HEK293 (cell line): Measurements from ENCODE around the gene VPS26B.

ENCODE experiments used
- CTCF ChIA-PET: fragments of 350-600 bp; formaldehyde crosslinking; extraction: SDS; loops from one replicate; lab custom pipeline; 2021; ENCODE audit warnings: antibody characterized with exemption; lab: Yijun Ruan, JAX
- POLR2A ChIA-PET: fragments of 300-600 bp; formaldehyde crosslinking; extraction: SDS; loops from one replicate; lab custom pipeline; 2020; ENCODE audit warnings: antibody characterized with exemption, inconsistent platforms; lab: Yijun Ruan, JAX
- H3K27ac ChIP-seq: fragments of 200-500 bp; sonication (Bioruptor generic); 2 replicates; pipeline ENCODE4 v1.5.1; 2014; ENCODE audit warnings: low read depth, low read length, control low read depth, inconsistent platforms; ENCODE audit errors: extremely low read depth
- H3K36me3 ChIP-seq, 2 experiments: fragments of 200-500 bp in 1 of 2; sonication (Bioruptor generic) in 1 of 2; 1 replicate in 1 of 2; 2 replicates in 1 of 2; pipeline ENCODE4 v1.5.1; 2014 to 2017; ENCODE audit warnings: inconsistent platforms in 2 of 2, low read length in 2 of 2; ENCODE audit not compliant: control insufficient read depth in 2 of 2, insufficient read depth in 1 of 2
- H3K4me1 ChIP-seq: fragments of 200-500 bp; sonication (Bioruptor generic); 2 replicates; pipeline ENCODE4 v1.5.1; 2014; ENCODE audit warnings: mild to moderate bottlenecking, low read length, inconsistent platforms; ENCODE audit not compliant: control insufficient read depth, insufficient read depth
- H3K4me3 ChIP-seq: 2 replicates; pipeline ENCODE4 v1.5.1; 2011; ENCODE audit warnings: low read depth, mild to moderate bottlenecking, control low read depth, low read length, moderate library complexity
- H3K9me3 ChIP-seq: fragments of 200-500 bp; sonication (Bioruptor generic); 2 replicates; pipeline ENCODE4 v1.5.1; 2014; ENCODE audit warnings: low read depth, low read length, inconsistent platforms; ENCODE audit not compliant: control insufficient read depth, insufficient read depth
- EGR2 ChIP-seq: fragments of 450-650 bp; formaldehyde crosslinking; IDR thresholded peaks from 2 replicates; pipeline ENCODE4 v1.5.1; 2016; ENCODE audit warnings: low read depth, missing biosample characterization, missing genetic modification characterization
- GFI1B ChIP-seq: fragments of 450-650 bp; formaldehyde crosslinking; IDR thresholded peaks from 2 replicates; pipeline ENCODE4 v1.5.1; 2016; ENCODE audit warnings: missing biosample characterization, missing genetic modification characterization
- SP7 ChIP-seq: fragments of 450-650 bp; formaldehyde crosslinking; IDR thresholded peaks from 2 replicates; pipeline ENCODE4 v1.5.1; 2016; ENCODE audit warnings: missing biosample characterization, missing genetic modification characterization
- ZBTB20 ChIP-seq: fragments of 450-650 bp; formaldehyde crosslinking; IDR thresholded peaks from 2 replicates; pipeline ENCODE4 v1.5.1; 2016; ENCODE audit warnings: missing biosample characterization, missing genetic modification characterization
- ZBTB44 ChIP-seq: fragments of 450-650 bp; IDR thresholded peaks from 2 replicates; pipeline ENCODE4 v1.5.1; 2018; ENCODE audit warnings: missing biosample characterization, mild to moderate bottlenecking, missing genetic modification characterization
- ZBTB48 ChIP-seq: fragments of 450-650 bp; formaldehyde crosslinking; IDR thresholded peaks from 2 replicates; pipeline ENCODE4 v1.5.1; 2016; ENCODE audit warnings: missing biosample characterization, missing genetic modification characterization
- ZFP37 ChIP-seq: fragments of 450-650 bp; formaldehyde crosslinking; IDR thresholded peaks from 2 replicates; pipeline ENCODE4 v1.5.1; 2016; ENCODE audit warnings: missing biosample characterization, missing genetic modification characterization
- ZFP69B ChIP-seq: fragments of 450-650 bp; formaldehyde crosslinking; IDR thresholded peaks from 2 replicates; pipeline ENCODE4 v1.5.1; 2016; ENCODE audit warnings: missing biosample characterization, missing genetic modification characterization
- ZNF155 ChIP-seq: fragments of 450-650 bp; formaldehyde crosslinking; IDR thresholded peaks from 2 replicates; pipeline ENCODE4 v1.5.1; 2016; ENCODE audit warnings: missing biosample characterization, missing genetic modification characterization
- ZNF19 ChIP-seq: fragments of 450-650 bp; formaldehyde crosslinking; IDR thresholded peaks from 2 replicates; pipeline ENCODE4; 2016; ENCODE audit warnings: missing biosample characterization, missing genetic modification characterization, low read depth
- ZNF366 ChIP-seq: fragments of 450-650 bp; formaldehyde crosslinking; conservative IDR thresholded peaks from 2 replicates; pipeline ENCODE4 v1.5.1; 2016; ENCODE audit warnings: missing biosample characterization, missing genetic modification characterization
- ZNF394 ChIP-seq: fragments of 450-650 bp; formaldehyde crosslinking; IDR thresholded peaks from 2 replicates; pipeline ENCODE4 v1.5.1; 2016; ENCODE audit warnings: missing biosample characterization, missing genetic modification characterization, mild to moderate bottlenecking, moderate library complexity, borderline replicate concordance
- ZNF398 ChIP-seq: fragments of 450-650 bp; formaldehyde crosslinking; IDR thresholded peaks from 2 replicates; pipeline ENCODE4 v1.5.1; 2017; ENCODE audit warnings: missing biosample characterization, missing genetic modification characterization
- ZNF416 ChIP-seq: fragments of 450-650 bp; formaldehyde crosslinking; IDR thresholded peaks from 2 replicates; pipeline ENCODE4 v1.5.1; 2016; ENCODE audit warnings: missing biosample characterization, missing genetic modification characterization
- ZNF510 ChIP-seq: fragments of 450-650 bp; formaldehyde crosslinking; IDR thresholded peaks from 2 replicates; pipeline ENCODE4 v1.5.1; 2018; ENCODE audit warnings: mild to moderate bottlenecking, missing genetic modification characterization, missing biosample characterization; ENCODE audit not compliant: insufficient replicate concordance
- ZNF529 ChIP-seq: fragments of 450-650 bp; formaldehyde crosslinking; IDR thresholded peaks from 2 replicates; pipeline ENCODE4 v1.5.1; 2017; ENCODE audit warnings: missing genetic modification characterization, missing biosample characterization; ENCODE audit not compliant: insufficient replicate concordance
- ZNF530 ChIP-seq: fragments of 450-650 bp; formaldehyde crosslinking; IDR thresholded peaks from 2 replicates; pipeline ENCODE4 v1.5.1; 2016; ENCODE audit warnings: low read depth, missing biosample characterization, missing genetic modification characterization
- ZNF544 ChIP-seq: fragments of 450-650 bp; formaldehyde crosslinking; IDR thresholded peaks from 2 replicates; pipeline ENCODE4 v1.5.0; 2017; ENCODE audit warnings: missing biosample characterization, missing genetic modification characterization
- ZNF571 ChIP-seq: fragments of 450-650 bp; formaldehyde crosslinking; IDR thresholded peaks from 2 replicates; pipeline ENCODE4 v1.5.0; 2017; ENCODE audit warnings: missing biosample characterization, missing genetic modification characterization
- ZNF600 ChIP-seq: fragments of 450-650 bp; formaldehyde crosslinking; IDR thresholded peaks from 2 replicates; pipeline ENCODE4 v1.5.1; 2016; ENCODE audit warnings: missing biosample characterization, missing genetic modification characterization
- ZNF621 ChIP-seq: fragments of 450-650 bp; formaldehyde crosslinking; IDR thresholded peaks from 2 replicates; pipeline ENCODE4 v1.5.1; 2017; ENCODE audit warnings: missing biosample characterization, missing genetic modification characterization
- ZNF624 ChIP-seq: fragments of 450-650 bp; formaldehyde crosslinking; IDR thresholded peaks from 2 replicates; pipeline ENCODE4 v1.5.1; 2017; ENCODE audit warnings: missing biosample characterization, missing genetic modification characterization
- ZSCAN30 ChIP-seq: fragments of 450-650 bp; IDR thresholded peaks from 2 replicates; pipeline ENCODE4 v1.5.1; 2018; ENCODE audit warnings: missing biosample characterization, mild to moderate bottlenecking, missing genetic modification characterization, moderate library complexity
- TF ChIP-seq, protein P1 (sequence below): fragments of 450-650 bp; formaldehyde crosslinking; IDR thresholded peaks from 2 replicates; pipeline ENCODE4 v1.5.1; 2016; ENCODE audit warnings: missing biosample characterization, missing genetic modification characterization
- TF ChIP-seq, protein P2 (sequence below): fragments of 450-650 bp; formaldehyde crosslinking; IDR thresholded peaks from 2 replicates; pipeline ENCODE4 v1.5.1; 2016; ENCODE audit warnings: missing biosample characterization, missing genetic modification characterization
- TF ChIP-seq, protein P3 (sequence below): sonication (generic); formaldehyde crosslinking; IDR thresholded peaks from 2 replicates; pipeline ENCODE4 v1.8.1; 2022; ENCODE audit warnings: mild to moderate bottlenecking, moderate library complexity, missing genetic modification reagents

The VPS26B gene

GRCh38 chr11:134252346-134253187 is 28.1 kb downstream of the VPS26B start (continued):
- no peak for TF ChIP-seq ZNF530 (tag by site-specific recombination)
- TF ChIP-seq ZBTB48 (tag by site-specific recombination) = peak; percentile 62
- no peak for TF ChIP-seq ZNF529 (tag by site-specific recombination)

GRCh38 chr11:134253188-134253993 is 28.9 kb downstream of the VPS26B start, which contains the start of the genes ACAD8 and THYN1:
Gene ACAD8 (plus strand): TSS chr11:134253568. CDS start chr11:134253601, 33 bp downstream.
Gene THYN1 (minus strand): TSS chr11:134253352. CDS start chr11:134252882, 470 bp downstream.
- H3K4me1 ChIP-seq = no peaks in the 10 kb centered on the region
- POLR2A ChIA-PET = interaction anchor here (0.6 to 4.0 kb wide), 9 partner anchors 9 to 116 kb away, joined by 3 to 35 read pairs (median 4); partner anchors contain the start of genes NCAPD3 and VPS26B
- CTCF ChIA-PET = interaction anchor here (0.7 to 0.8 kb wide), 4 partner anchors 9 to 224 kb away, joined by 3 to 4 read pairs (median 3); no protein-coding TSS in a partner anchor
- peak within 1 kb of the TSS; percentile 79 for H3K4me3 ChIP-seq
- peaks cover 0 to 43% of the 10 kb centered on the region in 2 experiments; a peak in 1 of 3 replicates for H3K36me3 ChIP-seq
- no peaks in the 10 kb centered on the region for H3K9me3 ChIP-seq
- peak within 1 kb of the TSS; percentile 53; the same call in 1 of the 2 replicates for H3K27ac ChIP-seq
- TF ChIP-seq ZFP69B (tag by site-specific recombination) (no peak), EGR2 (peak; percentile 81; the same call in 1 of the 2 replicates), ZNF398 (no peak), ZNF366 (tag by site-specific recombination) (peak; percentile 61), ZNF571 (no peak), ZNF544 (tag by site-specific recombination) (no peak), ZNF416 (tag by site-specific recombination) (no peak), ZNF155 (tag by site-specific recombination) (no peak), ZBTB20 (tag by site-specific recombination) (peak; percentile 63), ZNF510 (tag by site-specific recombination) (no peak), GFI1B (tag by site-specific recombination) (no peak), ZFP37 (0 out of 2 replicates have a peak, but pooled peaks have one; percentile 13), ZNF621 (tag by site-specific recombination) (no peak), ZNF600 (tag by site-specific recombination) (0 out of 2 replicates have a peak, but pooled peaks have one; percentile 86), ZNF394 (tag by site-specific recombination) (no peak), SP7 (tag by site-specific recombination) (peak; percentile 67), ZNF19 (tag by site-specific recombination) (no peak), ZSCAN30 (tag by site-specific recombination) (peak; percentile 8; the same call in 1 of the 2 replicates), ZNF624 (tag by site-specific recombination) (no peak), ZBTB44 (tag by site-specific recombination) (peak; percentile 96)
- TF ChIP-seq, protein P1, sequence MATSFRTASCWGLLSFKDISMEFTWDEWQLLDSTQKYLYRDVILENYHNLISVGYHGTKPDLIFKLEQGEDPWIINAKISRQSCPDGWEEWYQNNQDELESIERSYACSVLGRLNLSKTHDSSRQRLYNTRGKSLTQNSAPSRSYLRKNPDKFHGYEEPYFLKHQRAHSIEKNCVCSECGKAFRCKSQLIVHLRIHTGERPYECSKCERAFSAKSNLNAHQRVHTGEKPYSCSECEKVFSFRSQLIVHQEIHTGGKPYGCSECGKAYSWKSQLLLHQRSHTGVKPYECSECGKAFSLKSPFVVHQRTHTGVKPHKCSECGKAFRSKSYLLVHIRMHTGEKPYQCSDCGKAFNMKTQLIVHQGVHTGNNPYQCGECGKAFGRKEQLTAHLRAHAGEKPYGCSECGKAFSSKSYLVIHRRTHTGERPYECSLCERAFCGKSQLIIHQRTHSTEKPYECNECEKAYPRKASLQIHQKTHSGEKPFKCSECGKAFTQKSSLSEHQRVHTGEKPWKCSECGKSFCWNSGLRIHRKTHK = no peak
- TF ChIP-seq, protein P2, sequence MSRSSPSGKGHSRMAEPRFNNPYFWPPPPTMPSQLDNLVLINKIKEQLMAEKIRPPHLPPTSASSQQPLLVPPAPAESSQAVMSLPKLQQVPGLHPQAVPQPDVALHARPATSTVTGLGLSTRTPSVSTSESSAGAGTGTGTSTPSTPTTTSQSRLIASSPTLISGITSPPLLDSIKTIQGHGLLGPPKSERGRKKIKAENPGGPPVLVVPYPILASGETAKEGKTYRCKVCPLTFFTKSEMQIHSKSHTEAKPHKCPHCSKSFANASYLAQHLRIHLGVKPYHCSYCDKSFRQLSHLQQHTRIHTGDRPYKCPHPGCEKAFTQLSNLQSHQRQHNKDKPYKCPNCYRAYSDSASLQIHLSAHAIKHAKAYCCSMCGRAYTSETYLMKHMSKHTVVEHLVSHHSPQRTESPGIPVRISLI = no peak
- TF ChIP-seq, protein P3, sequence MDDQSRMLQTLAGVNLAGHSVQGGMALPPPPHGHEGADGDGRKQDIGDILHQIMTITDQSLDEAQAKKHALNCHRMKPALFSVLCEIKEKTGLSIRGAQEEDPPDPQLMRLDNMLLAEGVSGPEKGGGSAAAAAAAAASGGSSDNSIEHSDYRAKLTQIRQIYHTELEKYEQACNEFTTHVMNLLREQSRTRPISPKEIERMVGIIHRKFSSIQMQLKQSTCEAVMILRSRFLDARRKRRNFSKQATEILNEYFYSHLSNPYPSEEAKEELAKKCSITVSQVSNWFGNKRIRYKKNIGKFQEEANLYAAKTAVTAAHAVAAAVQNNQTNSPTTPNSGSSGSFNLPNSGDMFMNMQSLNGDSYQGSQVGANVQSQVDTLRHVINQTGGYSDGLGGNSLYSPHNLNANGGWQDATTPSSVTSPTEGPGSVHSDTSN = peak; percentile 71; the same call in 1 of the 2 replicates
